Ascending aorta (tissue), 2 donors: Measurements from ENCODE around the gene MESP1. TPM values are rescaled to one million over a fixed set of nuclear protein-coding genes. Genes with fewer than 3 reads are reported as not detected.

Source experiments
- DNase-seq, 2 donors: peaks; one replicate each; pipeline ENCODE4 v3.0.0-alpha.2; 2019; ENCODE audit warnings: low spot score in 2 of 2
- H3K27ac ChIP-seq, 2 donors: fragments of 200-600 bp; sonication (generic); one replicate each; pipeline ENCODE4 v1.5.1; 2016 to 2017; ENCODE audit warnings: mild to moderate bottlenecking in 1 of 2
- H3K27me3 ChIP-seq: fragments of 200-600 bp; sonication (generic); one replicate; pipeline ENCODE4 v1.5.1; 2017
- H3K36me3 ChIP-seq, 2 donors: fragments of 200-600 bp; sonication (generic); one replicate each; pipeline ENCODE4 v1.5.1; 2016
- H3K4me1 ChIP-seq, 2 donors: fragments of 200-600 bp; sonication (generic); one replicate each; pipeline ENCODE4 v1.5.1; 2016 to 2017; ENCODE audit warnings: mild to moderate bottlenecking in 1 of 2
- H3K4me3 ChIP-seq, 2 donors: fragments of 200-600 bp; sonication (generic); one replicate each; pipeline ENCODE4 v1.5.1; 2016 to 2017; ENCODE audit warnings: mild to moderate bottlenecking in 1 of 2
- H3K9me3 ChIP-seq, 2 donors: fragments of 200-600 bp; sonication (generic); one replicate each; pipeline ENCODE4 v1.5.1; 2016
- intact Hi-C: fragments of 100-400 bp; cut with DNase I; formaldehyde crosslinking; loops from one replicate; pipeline ENCODE4 v1.15.1; 2023
- total RNA-seq: library from RNA; depleted of rRNA; stranded (reverse); fragments of >200 nt; gene quantifications from one replicate; pipeline ENCODE4 v1.1.0, GENCODE V29; 2016
- TF ChIP-seq, protein P1 (sequence below), 3 experiments: fragments of 200-600 bp in 2 of 3; fragments of 450-650 bp in 1 of 3; sonication (generic) in 2 of 3; IDR thresholded peaks; one replicate each; pipeline ENCODE4 v1.5.1; 2016 to 2019; ENCODE audit warnings: antibody characterized with exemption in 3 of 3, mild to moderate bottlenecking in 1 of 3, moderate library complexity in 1 of 3

Gene MESP1
- total RNA-seq, 1 donor from 2014 or later: 0.85 TPM

DNA sequence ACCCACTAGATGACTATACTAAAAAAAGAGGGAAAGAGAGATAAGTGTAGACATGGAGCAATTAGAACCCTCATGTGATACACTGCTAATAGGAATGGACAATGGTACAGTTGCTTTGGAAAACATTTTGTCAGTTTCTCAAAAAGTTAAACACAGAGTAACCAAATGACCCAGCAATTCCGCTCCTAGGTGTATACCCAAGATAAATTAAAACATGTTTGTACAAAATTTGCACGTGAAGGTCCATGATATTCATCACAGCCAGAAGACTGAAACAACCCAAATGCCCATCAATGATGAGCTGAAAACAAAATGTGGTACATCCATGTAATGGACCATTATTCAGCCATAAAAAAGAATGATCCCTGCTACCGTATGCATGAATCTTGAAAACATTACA lies 36.9 kb upstream of the MESP1 start:
- intact Hi-C loops: no loop called here
- no peak overlapping the region for H3K27ac ChIP-seq
- TF ChIP-seq, protein P1, sequence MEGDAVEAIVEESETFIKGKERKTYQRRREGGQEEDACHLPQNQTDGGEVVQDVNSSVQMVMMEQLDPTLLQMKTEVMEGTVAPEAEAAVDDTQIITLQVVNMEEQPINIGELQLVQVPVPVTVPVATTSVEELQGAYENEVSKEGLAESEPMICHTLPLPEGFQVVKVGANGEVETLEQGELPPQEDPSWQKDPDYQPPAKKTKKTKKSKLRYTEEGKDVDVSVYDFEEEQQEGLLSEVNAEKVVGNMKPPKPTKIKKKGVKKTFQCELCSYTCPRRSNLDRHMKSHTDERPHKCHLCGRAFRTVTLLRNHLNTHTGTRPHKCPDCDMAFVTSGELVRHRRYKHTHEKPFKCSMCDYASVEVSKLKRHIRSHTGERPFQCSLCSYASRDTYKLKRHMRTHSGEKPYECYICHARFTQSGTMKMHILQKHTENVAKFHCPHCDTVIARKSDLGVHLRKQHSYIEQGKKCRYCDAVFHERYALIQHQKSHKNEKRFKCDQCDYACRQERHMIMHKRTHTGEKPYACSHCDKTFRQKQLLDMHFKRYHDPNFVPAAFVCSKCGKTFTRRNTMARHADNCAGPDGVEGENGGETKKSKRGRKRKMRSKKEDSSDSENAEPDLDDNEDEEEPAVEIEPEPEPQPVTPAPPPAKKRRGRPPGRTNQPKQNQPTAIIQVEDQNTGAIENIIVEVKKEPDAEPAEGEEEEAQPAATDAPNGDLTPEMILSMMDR (IDR thresholded peaks at IDR 0.05): no peak
- no peaks in the 10 kb centered on the region for H3K27me3 ChIP-seq
- H3K4me1 ChIP-seq: no peaks in the 10 kb centered on the region
- H3K9me3 ChIP-seq: peaks cover 3 to 10% of the 10 kb centered on the region in 2 donors
- no peak for DNase-seq
- no peak overlapping the region for H3K4me3 ChIP-seq
- H3K36me3 ChIP-seq: no peaks in the 10 kb centered on the region

DNA sequence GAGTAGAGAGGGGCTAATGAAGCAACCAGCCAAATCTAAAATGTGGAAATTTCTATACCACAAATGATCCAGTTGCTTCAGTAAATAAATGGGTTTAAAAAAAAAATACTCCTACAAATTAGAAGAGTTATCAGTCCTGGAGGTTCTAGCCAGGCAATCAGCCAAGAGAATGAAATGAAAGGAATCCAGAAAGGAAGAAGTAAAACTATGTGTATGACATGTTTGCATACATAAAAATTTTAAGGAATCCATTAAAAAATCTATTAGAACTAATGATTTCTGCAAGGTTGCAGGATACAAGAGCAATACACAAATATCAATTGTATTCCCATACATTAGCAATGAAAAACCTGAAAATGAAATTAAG lies 34.7 kb upstream of the MESP1 start:
- H3K4me1 ChIP-seq: no peaks in the 10 kb centered on the region
- DNase-seq: no peak
- intact Hi-C loops: no loop called here
- peaks cover 3 to 10% of the 10 kb centered on the region in 2 donors for H3K9me3 ChIP-seq
- TF ChIP-seq, protein P1 (IDR thresholded peaks at IDR 0.05): no peak
- no peaks in the 10 kb centered on the region for H3K36me3 ChIP-seq
- H3K27me3 ChIP-seq: no peaks in the 10 kb centered on the region
- H3K4me3 ChIP-seq: no peak overlapping the region
- H3K27ac ChIP-seq: no peak overlapping the region

DNA sequence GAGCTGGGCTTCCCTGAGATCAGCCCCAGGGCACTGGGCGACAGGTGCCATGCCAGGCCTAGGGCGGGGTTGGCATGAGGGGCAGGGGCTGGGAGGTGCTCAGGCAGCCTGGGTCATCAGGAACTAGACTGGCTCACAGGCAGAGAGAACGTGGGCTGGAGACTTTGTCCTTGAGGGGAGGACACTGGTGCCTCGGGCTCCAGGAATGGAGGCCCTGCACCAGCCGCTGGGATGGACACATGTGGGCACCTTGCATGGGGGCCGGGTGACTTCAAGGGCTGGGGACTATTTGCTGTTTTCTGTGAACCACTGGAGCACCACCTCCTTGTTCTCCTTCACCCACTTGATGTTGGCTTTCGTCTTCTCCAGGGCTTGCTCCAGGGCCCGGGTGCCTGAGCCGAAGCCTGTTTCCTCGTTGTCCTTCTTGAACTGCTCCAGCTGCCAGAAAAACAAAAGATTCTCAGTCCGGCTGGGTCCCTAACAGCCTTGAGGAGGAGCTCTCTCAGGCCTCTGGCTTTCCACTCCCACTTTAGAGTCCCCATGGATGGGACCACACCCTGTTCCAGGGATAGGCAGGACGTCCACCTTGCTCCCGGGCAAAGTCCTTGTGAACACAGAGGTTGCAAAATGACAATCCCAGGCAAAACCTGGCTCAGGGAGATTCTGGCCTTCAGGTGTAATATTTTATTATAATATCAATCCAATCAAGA lies 34.2 kb upstream of the MESP1 start:
- Histone ChIP-seq H3K4me1 (no peaks in the 10 kb centered on the region), H3K27me3 (no peaks in the 10 kb centered on the region), H3K27ac (no peak overlapping the region), H3K36me3 (no peaks in the 10 kb centered on the region), H3K4me3 (no peak overlapping the region), H3K9me3 (peaks cover 3 to 10% of the 10 kb centered on the region in 2 donors)
- no peak for DNase-seq
- intact Hi-C loops: no loop called here
- TF ChIP-seq, protein P1 (IDR thresholded peaks at IDR 0.05): no peak

DNA sequence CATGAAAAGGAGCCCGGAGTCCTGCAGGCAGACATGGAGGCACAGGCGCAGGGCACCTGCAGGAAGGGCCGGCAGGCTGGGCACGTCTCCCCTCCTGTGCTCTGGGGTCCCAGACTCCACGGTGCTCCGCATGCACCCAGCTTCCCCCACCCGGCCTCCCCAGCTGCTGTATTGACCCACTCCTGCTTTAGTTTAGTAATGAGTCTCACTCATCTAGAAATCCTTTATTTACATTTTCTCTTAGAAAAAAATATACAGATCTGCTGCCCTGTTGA lies 33.6 kb upstream of the MESP1 start:
- H3K9me3 ChIP-seq: peaks cover 3 to 10% of the 10 kb centered on the region in 2 donors
- H3K4me1 ChIP-seq: no peaks in the 10 kb centered on the region
- H3K4me3 ChIP-seq: no peak overlapping the region
- no peak overlapping the region for H3K27ac ChIP-seq
- TF ChIP-seq, protein P1 (IDR thresholded peaks at IDR 0.05): no peak
- no peaks in the 10 kb centered on the region for H3K27me3 ChIP-seq
- DNase-seq: no peak
- no peaks in the 10 kb centered on the region for H3K36me3 ChIP-seq
- intact Hi-C loops: no loop called here

DNA sequence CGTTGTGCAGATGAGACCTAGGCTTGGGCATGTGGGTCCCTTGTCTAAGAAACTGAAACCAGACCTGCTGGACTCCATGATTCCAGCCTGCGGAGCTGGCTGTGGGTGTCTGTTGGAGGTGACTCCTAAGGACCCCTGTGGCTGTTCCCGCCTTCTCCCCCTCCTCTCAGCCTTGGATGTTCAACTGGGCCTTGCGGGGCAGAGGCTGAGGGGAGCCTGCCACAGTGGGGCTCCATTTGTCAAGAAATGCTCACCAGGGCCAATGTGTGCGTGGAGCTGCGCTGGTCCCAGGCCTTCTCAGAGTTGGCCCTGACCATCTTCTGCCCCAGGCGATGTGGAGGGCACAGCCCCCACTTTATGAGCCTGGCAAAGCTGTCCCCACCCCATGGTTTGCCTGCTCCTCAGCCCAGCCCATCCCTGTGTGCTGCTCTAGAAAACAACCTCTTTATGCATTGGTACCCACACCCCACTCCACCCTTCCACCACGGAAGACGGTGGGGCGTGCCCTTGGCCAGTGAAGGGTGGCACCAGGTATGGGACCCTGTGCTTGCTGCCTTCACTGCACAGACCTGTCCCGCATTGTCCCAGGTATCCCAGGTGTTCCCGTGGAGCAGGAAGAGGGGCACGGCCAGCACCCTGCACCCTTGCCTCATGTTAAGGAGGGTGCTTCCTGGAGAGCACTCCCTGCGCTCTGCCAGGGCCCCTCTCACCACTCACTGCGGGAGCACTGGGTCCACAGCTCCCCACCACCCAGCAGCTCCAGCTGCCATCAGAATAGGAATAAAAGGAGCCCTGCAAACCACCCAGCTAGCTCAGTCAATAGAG lies 33.0 kb upstream of the MESP1 start:
- intact Hi-C loops: no loop called here
- DNase-seq: no peak

More for the DNA sequence above, 33.0 kb upstream of the MESP1 start:
- Histone ChIP-seq H3K9me3 (peaks cover 3 to 10% of the 10 kb centered on the region in 2 donors), H3K4me3 (no peak overlapping the region), H3K27me3 (no peaks in the 10 kb centered on the region), H3K27ac (no peak overlapping the region), H3K4me1 (no peaks in the 10 kb centered on the region), H3K36me3 (no peaks in the 10 kb centered on the region)
- TF ChIP-seq, protein P1 (IDR thresholded peaks at IDR 0.05): no peak
